CD4-positive, CD25-positive, alpha-beta regulatory T cell (primary cell): ENCODE measurements around the gene MIEF1. TPM values are rescaled to one million over a fixed set of nuclear protein-coding genes. Genes with fewer than 3 reads are reported as not detected.

Experiments
- ATAC-seq, 2 donors: fragments of 150-1000 bp; cut with Tn5 transposase; one replicate each; pipeline ENCODE4 v1.10.0; 2021; ENCODE audit warnings: low read depth in 2 of 2, moderate number of reproducible peaks in 2 of 2, moderate library complexity in 1 of 2
- DNase-seq, 3 donors: peaks; one replicate each; pipeline versions ENCODE4 v3.0.0 to v3.0.0-alpha.2; 2012 to 2022; ENCODE audit warnings: mixed read lengths in 1 of 3
- H3K27ac ChIP-seq: one replicate; pipeline ENCODE4 v1.7.0; 2013; ENCODE audit warnings: mild to moderate bottlenecking, low read length; ENCODE audit not compliant: insufficient read depth, poor library complexity, severe bottlenecking
- H3K27me3 ChIP-seq: one replicate; pipeline ENCODE4 v1.7.0; 2013; ENCODE audit warnings: low read length; ENCODE audit not compliant: control insufficient read depth, insufficient read depth
- H3K36me3 ChIP-seq: one replicate; pipeline ENCODE4 v1.7.0; 2013; ENCODE audit warnings: mild to moderate bottlenecking, low read length, moderate library complexity; ENCODE audit not compliant: control insufficient read depth, insufficient read depth
- H3K4me1 ChIP-seq: 2 replicates; pipeline ENCODE4 v1.7.0; 2013; ENCODE audit warnings: mild to moderate bottlenecking, low read length; ENCODE audit not compliant: insufficient read depth, control insufficient read depth, poor library complexity, severe bottlenecking
- H3K4me3 ChIP-seq: one replicate; pipeline ENCODE4 v1.7.0; 2013; ENCODE audit warnings: low read depth, mild to moderate bottlenecking, low read length, moderate library complexity
- H3K9me3 ChIP-seq, 2 experiments: 1 replicate in 1 of 2; 2 replicates in 1 of 2; pipeline ENCODE4 v1.7.0; 2013; ENCODE audit warnings: low read length in 2 of 2, mild to moderate bottlenecking in 1 of 2, moderate library complexity in 1 of 2; ENCODE audit not compliant: control insufficient read depth in 2 of 2
- H3K27ac Mint-ChIP-seq, 3 donors: one replicate each; pipeline ENCODE4 v1.8.0; 2020 to 2022; ENCODE audit warnings: mild to moderate bottlenecking in 3 of 3, mixed read lengths in 3 of 3, moderate library complexity in 2 of 3
- H3K27me3 Mint-ChIP-seq: one replicate; pipeline ENCODE4 v1.8.0; 2022; ENCODE audit warnings: mild to moderate bottlenecking, mixed read lengths
- H3K36me3 Mint-ChIP-seq: one replicate; pipeline ENCODE4 v1.8.0; 2020; ENCODE audit warnings: mixed read lengths
- H3K4me1 Mint-ChIP-seq, 4 donors: one replicate each; pipeline ENCODE4 v1.8.0; 2020 to 2022; ENCODE audit warnings: mixed read lengths in 4 of 4, mild to moderate bottlenecking in 1 of 4
- H3K4me3 Mint-ChIP-seq, 4 donors: one replicate each; pipeline ENCODE4 v1.8.0; 2020 to 2022; ENCODE audit warnings: mild to moderate bottlenecking in 4 of 4, mixed read lengths in 4 of 4, moderate library complexity in 3 of 4
- H3K9me3 Mint-ChIP-seq, 7 donors: one replicate each; pipeline ENCODE4 v1.8.0; 2020 to 2022; ENCODE audit warnings: mixed read lengths in 7 of 7, mild to moderate bottlenecking in 3 of 7, moderate library complexity in 2 of 7
- polyA plus RNA-seq, 4 donors: library from polyadenylated mRNA; unstranded; fragments of 300-500 nt; fragmentation: Illumina TruSeq; gene quantifications; one replicate each; pipeline ENCODE4 v1.2.3, GENCODE V29; 2021
- total RNA-seq: library from RNA; stranded (reverse); gene quantifications from one replicate; pipeline ENCODE4 v1.2.3, GENCODE V29; 2022

The MIEF1 gene
- total and polyA plus RNA-seq, 5 donors from 2014 or later: 16.0 to 39.8 (median 28.9) TPM

DNA sequence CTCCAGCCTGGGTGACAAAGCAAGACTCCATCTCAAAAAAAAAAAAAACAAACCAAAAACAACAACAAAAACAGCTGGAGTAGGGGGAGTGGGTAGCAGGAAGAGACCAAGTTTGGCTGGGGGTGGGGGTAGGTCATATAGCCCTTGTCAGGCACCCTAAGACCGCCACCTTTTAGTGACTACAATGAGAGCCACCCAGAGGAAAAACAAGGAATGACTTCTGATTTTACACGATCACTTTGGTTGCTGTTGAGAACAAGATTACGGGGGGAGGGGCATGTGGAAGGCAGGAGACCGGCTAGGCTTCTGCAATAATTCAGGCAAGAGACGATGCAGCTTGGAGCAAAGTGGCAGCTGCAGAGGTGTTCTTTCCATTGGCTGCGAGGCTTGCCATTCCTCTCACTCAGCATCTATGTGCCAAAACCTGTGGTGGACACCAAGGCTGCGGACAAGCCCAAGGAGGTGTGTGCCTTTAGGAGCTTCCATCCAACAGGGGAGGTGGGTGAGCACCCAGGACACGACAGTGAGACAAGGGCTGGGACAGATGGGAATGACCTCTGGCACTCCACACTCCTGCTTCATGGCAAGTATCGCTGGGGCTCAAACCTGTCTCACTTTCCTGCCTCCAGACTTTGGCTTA, 28.7 kb downstream of the MIEF1 start:
- peak in 2 of 3 donors; percentile 33 to 60 for DNase-seq
- no peaks in the 10 kb centered on the region for H3K27me3 ChIP-seq
- peak overlapping the region; percentile 90 for H3K4me3 ChIP-seq
- Mint-ChIP-seq H3K4me1 (peaks cover 0 to 70% (median 40%) of the 10 kb centered on the region in 4 donors), H3K4me3 (peak overlapping the region; percentile 89 to 98 (median 96)), H3K36me3 (peaks cover 13% of the 10 kb centered on the region), H3K27ac (peak overlapping the region in 2 of 3 donors; percentile 25 to 94), H3K27me3 (peaks cover 9% of the 10 kb centered on the region), H3K9me3 (peaks cover 0 to 2% (median 0%) of the 10 kb centered on the region in 7 donors)
- no peak overlapping the region for H3K27ac ChIP-seq
- no peak for ATAC-seq
- no peaks in the 10 kb centered on the region for H3K9me3 ChIP-seq
- H3K36me3 ChIP-seq: peaks cover 14% of the 10 kb centered on the region
- peaks cover 69% of the 10 kb centered on the region for H3K4me1 ChIP-seq

DNA sequence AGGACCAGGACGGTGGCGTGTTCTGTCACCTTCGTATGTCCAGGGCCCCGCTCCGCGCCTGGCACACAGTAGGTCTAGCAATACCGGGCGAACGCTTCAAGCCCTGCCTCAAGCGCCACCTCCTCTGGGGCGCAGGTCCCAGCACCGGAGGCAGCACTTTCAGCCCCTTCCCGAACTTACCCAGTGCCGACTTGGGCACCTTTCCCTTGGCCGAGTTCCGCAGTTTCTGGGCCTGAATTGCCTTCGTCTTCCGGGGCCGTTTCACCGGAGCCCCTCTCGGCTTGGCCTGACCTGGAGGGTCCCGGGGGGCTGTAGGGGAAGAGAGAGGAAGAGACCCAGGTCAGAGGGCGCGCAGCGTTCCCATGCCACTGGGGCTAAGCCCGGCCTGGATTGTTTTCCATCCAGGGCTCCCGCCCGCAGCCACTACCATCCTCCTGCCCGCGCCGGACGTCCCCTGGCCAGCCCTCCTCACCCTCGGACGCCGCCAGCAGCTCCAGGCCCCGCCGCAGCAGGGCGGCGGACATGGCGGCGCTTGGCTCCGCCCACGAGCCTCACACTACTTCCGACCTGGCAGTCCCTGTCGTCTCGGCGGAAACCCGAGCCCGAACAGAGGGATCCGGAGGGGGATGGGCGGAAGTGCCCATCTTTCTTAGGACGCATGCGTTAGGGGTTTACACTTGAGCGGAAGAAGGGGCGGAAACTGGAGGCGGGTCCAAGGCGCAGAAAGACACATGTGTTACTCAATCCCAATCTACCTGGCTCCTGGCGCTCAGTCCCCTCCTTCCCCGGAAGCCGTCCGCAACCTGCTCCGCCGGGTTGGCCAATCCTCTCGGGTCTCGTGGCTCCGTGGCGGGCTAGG, 30.4 kb downstream of the MIEF1 start, which contains the start of gene RPS19BP1:
TSS of gene RPS19BP1 (minus strand) at position 534 of the 859 bp plus-strand sequence. CDS start at position 524, 10 bp downstream.
- peaks cover 14% of the 10 kb centered on the region for H3K36me3 ChIP-seq
- peak within 1 kb of the TSS; percentile 90 for H3K4me3 ChIP-seq
- no peaks in the 10 kb centered on the region for H3K27me3 ChIP-seq
- peaks cover 9% of the 10 kb centered on the region for H3K27me3 Mint-ChIP-seq
- peak within 1 kb of the TSS; percentile 89 for H3K27ac ChIP-seq
- peak within 1 kb of the TSS; percentile 94 to 97 (median 96) for H3K27ac Mint-ChIP-seq
- no peaks in the 10 kb centered on the region for H3K9me3 ChIP-seq
- peaks cover 0 to 57% (median 33%) of the 10 kb centered on the region in 4 donors for H3K4me1 Mint-ChIP-seq
- peaks cover 0 to 2% (median 0%) of the 10 kb centered on the region in 7 donors for H3K9me3 Mint-ChIP-seq
- peaks cover 58% of the 10 kb centered on the region for H3K4me1 ChIP-seq
- peak within 1 kb of the TSS; percentile 89 to 98 (median 96) for H3K4me3 Mint-ChIP-seq
- peaks cover 13% of the 10 kb centered on the region for H3K36me3 Mint-ChIP-seq
- DNase-seq (peak; percentile 98 to 100 (median 99)), ATAC-seq (peak; percentile 84 to 86)

DNA sequence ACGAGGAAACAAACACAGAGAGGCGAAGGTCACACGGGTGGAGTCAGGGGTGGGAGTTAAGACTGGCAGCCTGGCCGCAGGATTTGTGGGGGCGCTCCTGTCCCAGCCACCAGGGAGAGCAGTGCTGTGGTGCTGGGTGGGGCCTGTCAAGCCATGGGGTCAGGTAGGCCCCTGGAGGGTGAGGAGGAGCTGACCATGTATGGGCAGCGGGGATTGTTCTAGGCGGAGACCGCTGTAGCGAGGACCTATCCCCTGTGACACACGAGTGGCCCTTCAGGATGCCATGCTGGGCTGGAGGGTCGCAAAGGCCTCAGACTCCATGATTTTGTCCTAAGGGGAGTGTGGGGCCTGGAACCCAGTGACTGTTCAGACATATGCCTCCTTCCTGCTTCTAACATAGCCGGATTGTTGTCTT, 32.0 kb downstream of the MIEF1 start:
- Mint-ChIP-seq H3K27ac (no peak overlapping the region), H3K9me3 (peaks cover 0 to under 1% (median 0%) of the 10 kb centered on the region in 7 donors)

DNA sequence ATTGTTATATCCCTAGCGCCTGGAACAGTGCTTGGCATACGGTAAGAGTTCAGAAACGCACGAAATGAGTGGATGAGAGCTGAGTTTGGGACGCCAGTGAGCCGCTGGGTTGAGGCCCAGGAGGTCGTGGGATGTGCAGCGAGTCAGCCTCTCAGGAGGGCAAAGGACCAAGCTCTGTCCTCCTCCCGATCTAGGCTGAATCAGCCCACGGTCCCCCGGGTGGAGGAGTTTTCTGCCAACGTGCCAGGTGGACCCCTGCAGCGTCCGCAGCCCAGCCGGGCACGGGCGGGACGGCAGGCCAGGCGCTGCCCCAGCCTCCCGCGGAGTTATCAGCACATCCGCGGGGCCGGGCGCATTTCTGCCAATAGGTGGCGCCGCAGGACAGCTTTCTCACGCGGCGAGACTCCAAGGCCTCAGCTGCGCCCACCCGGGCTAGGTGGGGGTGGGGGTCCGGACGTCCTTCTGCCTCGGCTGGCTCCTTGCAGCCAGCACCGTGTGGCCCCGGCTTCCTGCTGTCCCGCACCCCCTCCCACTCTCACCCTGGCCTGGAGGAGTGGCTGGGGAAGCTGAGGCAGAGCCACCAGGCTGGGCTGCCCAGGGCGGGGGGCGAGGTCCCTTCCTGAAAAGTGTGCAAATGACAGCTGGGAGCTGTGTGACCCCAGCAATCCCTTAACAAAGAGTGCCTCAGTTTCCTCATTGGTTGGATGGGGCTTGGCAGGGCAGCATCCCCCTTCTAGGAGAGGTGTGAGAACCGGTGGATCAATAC, 32.7 kb downstream of the MIEF1 start:
- peaks cover 0 to 34% (median 19%) of the 10 kb centered on the region in 4 donors for H3K4me1 Mint-ChIP-seq
- H3K27ac Mint-ChIP-seq: no peak overlapping the region
- H3K9me3 Mint-ChIP-seq: no peaks in the 10 kb centered on the region
- peaks cover 9% of the 10 kb centered on the region for H3K27me3 Mint-ChIP-seq
- H3K27me3 ChIP-seq: no peaks in the 10 kb centered on the region
- H3K9me3 ChIP-seq: no peaks in the 10 kb centered on the region
- peaks cover 35% of the 10 kb centered on the region for H3K4me1 ChIP-seq
- DNase-seq (peak; percentile 69 to 75 (median 72)), ATAC-seq (peak in 1 of 2 donors; percentile 8)
- H3K36me3 ChIP-seq: peaks cover 7% of the 10 kb centered on the region
- peaks cover 12% of the 10 kb centered on the region for H3K36me3 Mint-ChIP-seq
- no peak overlapping the region for H3K4me3 ChIP-seq
- H3K27ac ChIP-seq: no peak overlapping the region
- H3K4me3 Mint-ChIP-seq: peak overlapping the region in 1 of 4 donors; percentile 38

More for the DNA sequence above, 32.0 kb downstream of the MIEF1 start:
- Mint-ChIP-seq H3K27me3 (peaks cover 9% of the 10 kb centered on the region), H3K4me1 (peaks cover 0 to 40% (median 23%) of the 10 kb centered on the region in 4 donors), H3K36me3 (peaks cover 13% of the 10 kb centered on the region), H3K4me3 (peak overlapping the region in 2 of 4 donors; percentile 52 to 58)
- ATAC-seq: no peak
- H3K4me1 ChIP-seq: peaks cover 42% of the 10 kb centered on the region
- peaks cover 9% of the 10 kb centered on the region for H3K36me3 ChIP-seq
- H3K9me3 ChIP-seq: no peaks in the 10 kb centered on the region
- no peaks in the 10 kb centered on the region for H3K27me3 ChIP-seq
- no peak for DNase-seq
- H3K4me3 ChIP-seq: no peak overlapping the region
- H3K27ac ChIP-seq: no peak overlapping the region

DNA sequence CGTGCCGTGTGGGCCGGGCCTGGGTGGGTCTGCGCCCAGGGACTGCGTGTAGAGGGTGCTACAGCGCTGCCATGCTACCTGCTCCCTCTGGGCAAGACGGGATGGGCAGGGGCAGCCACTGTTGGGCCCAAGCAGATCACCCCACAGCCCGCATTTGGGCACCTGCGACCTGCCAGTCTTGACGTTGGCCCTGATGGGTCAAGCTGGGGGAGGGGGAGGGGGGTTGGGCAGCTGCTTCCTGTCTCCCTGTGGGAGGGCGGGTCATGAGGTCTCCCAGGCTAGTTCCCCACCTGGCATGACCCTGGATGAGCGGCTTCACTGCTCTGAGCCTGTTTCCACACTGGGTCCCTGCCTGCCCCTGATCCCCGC, 33.3 kb downstream of the MIEF1 start:
- peaks cover 29% of the 10 kb centered on the region for H3K4me1 ChIP-seq
- no peak overlapping the region for H3K4me3 ChIP-seq
- H3K27me3 Mint-ChIP-seq: peaks cover 12% of the 10 kb centered on the region
- no peaks in the 10 kb centered on the region for H3K9me3 ChIP-seq
- no peak overlapping the region for H3K27ac Mint-ChIP-seq
- DNase-seq (no peak), ATAC-seq (no peak)
- H3K4me3 Mint-ChIP-seq: no peak overlapping the region
- H3K36me3 ChIP-seq: peaks cover 2% of the 10 kb centered on the region
- H3K27me3 ChIP-seq: no peaks in the 10 kb centered on the region
- peaks cover 0 to 28% (median 15%) of the 10 kb centered on the region in 4 donors for H3K4me1 Mint-ChIP-seq
- no peaks in the 10 kb centered on the region for H3K9me3 Mint-ChIP-seq
- H3K36me3 Mint-ChIP-seq: peaks cover 8% of the 10 kb centered on the region
- no peak overlapping the region for H3K27ac ChIP-seq

DNA sequence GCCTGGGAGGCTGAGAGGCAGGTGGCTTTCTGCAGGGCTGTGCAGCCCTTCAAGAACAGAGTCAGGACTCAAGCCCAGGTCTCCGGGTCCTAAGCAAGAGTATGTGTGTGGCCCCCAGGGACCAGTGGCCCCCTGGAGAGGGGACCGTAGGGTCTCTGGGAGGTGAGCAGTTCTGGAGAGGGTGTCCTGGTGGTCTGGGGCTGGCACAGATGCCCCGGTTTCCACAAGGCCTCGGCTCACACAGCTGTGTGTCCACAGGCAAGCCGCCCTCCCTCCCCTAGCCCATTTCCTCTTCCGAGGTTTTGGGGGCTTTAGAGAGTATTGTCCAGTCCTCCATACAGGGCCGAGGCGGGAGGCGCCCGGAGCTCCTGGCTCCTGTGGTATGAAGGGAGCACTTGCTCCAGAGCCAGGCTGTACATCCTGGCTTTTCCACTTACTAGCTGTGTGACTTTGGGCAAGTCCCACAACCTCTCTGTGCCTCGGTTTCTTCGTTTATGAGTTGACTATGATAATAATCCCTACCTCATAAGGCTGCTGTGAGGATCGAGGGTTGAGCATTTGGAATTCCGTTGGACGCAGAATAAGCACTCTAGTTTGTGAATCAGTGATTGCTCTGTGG, 33.9 kb downstream of the MIEF1 start:
- DNase-seq (no peak), ATAC-seq (no peak)
- H3K4me1 ChIP-seq: peaks cover 23% of the 10 kb centered on the region
- no peak overlapping the region for H3K27ac Mint-ChIP-seq
- H3K9me3 Mint-ChIP-seq: no peaks in the 10 kb centered on the region
- H3K27ac ChIP-seq: no peak overlapping the region
- H3K36me3 Mint-ChIP-seq: peaks cover 8% of the 10 kb centered on the region
- no peak overlapping the region for H3K4me3 Mint-ChIP-seq
- H3K4me1 Mint-ChIP-seq: peaks cover 0 to 22% (median 12%) of the 10 kb centered on the region in 4 donors
- no peaks in the 10 kb centered on the region for H3K9me3 ChIP-seq
- no peaks in the 10 kb centered on the region for H3K36me3 ChIP-seq
- H3K27me3 Mint-ChIP-seq: peaks cover 16% of the 10 kb centered on the region
- H3K4me3 ChIP-seq: no peak overlapping the region
- H3K27me3 ChIP-seq: no peaks in the 10 kb centered on the region

DNA sequence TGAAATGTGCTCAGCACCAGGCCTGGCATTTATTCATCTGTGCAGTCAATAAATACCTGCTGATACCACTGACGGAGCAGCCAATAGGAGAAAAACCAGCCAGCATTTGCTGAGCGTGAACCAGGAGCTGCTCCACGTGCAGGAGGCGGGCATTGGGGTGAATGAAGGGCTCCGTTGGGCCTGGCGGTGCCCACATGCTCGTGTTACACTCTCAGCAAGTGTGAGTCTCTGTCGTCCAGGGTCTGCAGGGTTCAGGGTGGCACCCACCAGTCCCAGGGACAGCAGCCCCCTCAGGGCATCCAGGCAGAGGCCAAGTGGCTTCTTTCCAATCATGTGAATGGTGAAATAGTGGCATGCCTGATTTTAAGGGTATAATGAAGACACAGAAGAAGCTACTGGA, 34.6 kb downstream of the MIEF1 start:
- H3K4me1 Mint-ChIP-seq: peaks cover 0 to 14% (median 8%) of the 10 kb centered on the region in 4 donors
- no peaks in the 10 kb centered on the region for H3K9me3 ChIP-seq
- H3K27ac ChIP-seq: no peak overlapping the region
- ATAC-seq: no peak
- H3K4me1 ChIP-seq: peaks cover 16% of the 10 kb centered on the region
- no peak overlapping the region for H3K4me3 Mint-ChIP-seq
- H3K27ac Mint-ChIP-seq: no peak overlapping the region
- DNase-seq: no peak
- no peak overlapping the region for H3K4me3 ChIP-seq
- peaks cover 3% of the 10 kb centered on the region for H3K36me3 Mint-ChIP-seq
- H3K36me3 ChIP-seq: no peaks in the 10 kb centered on the region
- H3K9me3 Mint-ChIP-seq: no peaks in the 10 kb centered on the region
- H3K27me3 ChIP-seq: no peaks in the 10 kb centered on the region
- H3K27me3 Mint-ChIP-seq: peaks cover 16% of the 10 kb centered on the region
